Activated CD8-positive, alpha-beta memory T cell treated with anti-CD3 and anti-CD28 coated beads, Interleukin-2, amount 50 U/mL, for 4 hours (primary cell): ENCODE results near the gene KLHL28.

Experiments
- DNase-seq: peaks from one replicate; pipeline ENCODE4 v3.0.0-alpha.2; 2020

The KLHL28 gene

GRCh38 chr14:44959538-44959937 lies 2.2 kb downstream of the KLHL28 start:
- no peak for DNase-seq

- no peak for DNase-seq
Observed at GRCh38 chr14:44956866-44957265, 4.9 kb downstream of the KLHL28 start.

GRCh38 chr14:44955528-44955927 lies 6.2 kb downstream of the KLHL28 start:
- no peak for DNase-seq

GRCh38 chr14:44954750-44955149 lies 7.0 kb downstream of the KLHL28 start:
- DNase-seq = no peak

GRCh38 chr14:44952391-44953110 lies 9.2 kb downstream of the KLHL28 start:
- DNase-seq = no peak

GRCh38 chr14:44951051-44951450 lies 10.7 kb downstream of the KLHL28 start:
- no peak for DNase-seq

GRCh38 chr14:44945264-44945663 lies 16.5 kb downstream of the KLHL28 start:
- DNase-seq = no peak

- DNase-seq = no peak
Observed at GRCh38 chr14:44944107-44944506, 17.6 kb downstream of the KLHL28 start.

- DNase-seq = no peak
Observed at GRCh38 chr14:44942436-44942835, 19.3 kb downstream of the KLHL28 start.

GRCh38 chr14:44941591-44941990 lies 20.2 kb downstream of the KLHL28 start:
- DNase-seq = no peak

- no peak for DNase-seq
Observed at GRCh38 chr14:44940944-44941343, 20.8 kb downstream of the KLHL28 start.

GRCh38 chr14:44940211-44940610 lies 21.5 kb downstream of the KLHL28 start:
- no peak for DNase-seq

- DNase-seq = no peak
Observed at GRCh38 chr14:44937547-44937946, 24.2 kb downstream of the KLHL28 start.

GRCh38 chr14:44935155-44935554 lies 26.6 kb downstream of the KLHL28 start:
- DNase-seq = no peak

GRCh38 chr14:44928793-44929192 lies 33.0 kb downstream of the KLHL28 start:
- no peak for DNase-seq

- DNase-seq = no peak
Observed at GRCh38 chr14:44914849-44915248, 46.9 kb downstream of the KLHL28 start.

GRCh38 chr14:44912041-44912869 lies 49.5 kb downstream of the KLHL28 start:
- no peak for DNase-seq

- no peak for DNase-seq
Observed at GRCh38 chr14:44910821-44911220, 50.9 kb downstream of the KLHL28 start.

- DNase-seq = no peak
Observed at GRCh38 chr14:44901696-44902095, 60.1 kb downstream of the KLHL28 start.

GRCh38 chr14:44898551-44898950 lies 63.2 kb downstream of the KLHL28 start:
- no peak for DNase-seq

- no peak for DNase-seq
Observed at GRCh38 chr14:44897845-44898151, 63.9 kb downstream of the KLHL28 start.

GRCh38 chr14:44897041-44897844 lies 64.5 kb downstream of the KLHL28 start:
- DNase-seq = peak; percentile 96

GRCh38 chr14:44896275-44897040 lies 65.3 kb downstream of the KLHL28 start:
- DNase-seq = no peak
